HL-60 (cell line): Measurements from ENCODE around the gene GSN.

Experiments used
- DNase-seq, 2 experiments: peaks; one replicate each; pipeline ENCODE4 v3.0.0-alpha.2; 2010 to 2020; ENCODE audit warnings: low read depth in 1 of 2, low spot score in 1 of 2
- H3K27ac ChIP-seq: fragments of 250-450 bp; sonication (Bioruptor Pico); replicated peaks from 2 replicates; pipeline ENCODE4 v1.5.1; 2020; ENCODE audit warnings: mild to moderate bottlenecking, moderate library complexity
- H3K27me3 ChIP-seq: fragments of 250-450 bp; sonication (Bioruptor Pico); 2 replicates; pipeline ENCODE4 v1.5.1; 2021; ENCODE audit warnings: mild to moderate bottlenecking, moderate library complexity; ENCODE audit not compliant: insufficient read depth, poor library complexity, severe bottlenecking
- H3K4me3 ChIP-seq: replicated peaks from 2 replicates; pipeline ENCODE4 v1.5.1; 2011; ENCODE audit warnings: mild to moderate bottlenecking, control low read depth, low read length; ENCODE audit not compliant: insufficient read depth
- GABPA ChIP-seq: IDR thresholded peaks from 2 replicates; pipeline ENCODE4 v1.6.1; 2012; ENCODE audit warnings: low read depth
- POLR2AphosphoS5 ChIP-seq: IDR thresholded peaks from 2 replicates; pipeline ENCODE4 v1.6.1; 2012; ENCODE audit warnings: low read depth
- SPI1 ChIP-seq: IDR thresholded peaks from 2 replicates; pipeline ENCODE4 v1.6.1; 2012; ENCODE audit warnings: low read depth, mild to moderate bottlenecking, borderline replicate concordance
- TF ChIP-seq, protein P1 (sequence below): IDR thresholded peaks from one replicate; pipeline ENCODE4 v1.5.1; 2011; ENCODE audit warnings: low read length, control low read depth, inconsistent platforms; ENCODE audit not compliant: insufficient read depth
- TF ChIP-seq, protein P2 (sequence below): IDR thresholded peaks from 2 replicates; pipeline ENCODE4 v1.6.1; 2012; ENCODE audit warnings: low read depth; ENCODE audit not compliant: insufficient replicate concordance

The GSN gene

DNA sequence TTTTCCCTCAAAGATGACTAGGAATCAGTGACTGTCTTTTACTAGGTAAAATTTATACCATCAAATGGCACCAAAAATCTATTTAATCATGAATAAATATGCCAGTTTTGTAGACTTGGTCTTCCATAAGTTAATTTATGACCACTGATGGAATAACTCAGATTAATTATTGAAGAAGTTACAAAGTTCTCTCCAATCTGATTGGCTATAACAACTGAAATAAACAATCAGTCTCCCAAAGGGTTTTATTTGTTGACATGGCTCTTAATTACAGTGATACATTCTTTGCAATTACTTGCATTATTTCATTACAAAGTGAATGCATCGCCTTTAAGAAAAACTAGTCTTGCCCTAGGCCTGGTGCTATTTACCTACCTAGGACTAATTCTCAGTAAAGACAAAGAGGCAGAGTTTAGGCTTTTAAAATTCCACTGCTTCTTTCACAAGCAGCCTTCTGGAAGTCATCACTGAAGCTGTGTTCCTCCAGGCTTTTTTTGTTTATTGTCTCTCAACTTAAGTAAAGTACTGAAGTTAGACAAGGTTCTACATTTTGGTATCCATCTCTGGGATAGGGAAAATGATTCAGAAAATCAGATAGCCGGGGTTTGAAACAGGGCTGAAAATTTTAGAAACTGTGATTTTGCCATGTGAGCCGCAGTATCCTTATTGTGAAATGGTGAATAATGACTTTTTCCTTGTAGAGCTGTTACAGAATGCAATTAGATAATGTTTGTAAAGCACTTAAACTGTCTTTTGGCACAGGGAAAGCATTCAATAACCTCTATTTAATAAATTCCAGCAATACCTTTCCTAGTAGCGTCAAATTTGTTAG is 99.6 kb downstream of the GSN start:
- Histone ChIP-seq H3K4me3 (no peak overlapping the region), H3K27me3 (no peaks in the 10 kb centered on the region), H3K27ac (peak overlapping the region; percentile 5)
- TF ChIP-seq SPI1 (no peak), GABPA (no peak), POLR2AphosphoS5 (no peak)
- TF ChIP-seq, protein P1, sequence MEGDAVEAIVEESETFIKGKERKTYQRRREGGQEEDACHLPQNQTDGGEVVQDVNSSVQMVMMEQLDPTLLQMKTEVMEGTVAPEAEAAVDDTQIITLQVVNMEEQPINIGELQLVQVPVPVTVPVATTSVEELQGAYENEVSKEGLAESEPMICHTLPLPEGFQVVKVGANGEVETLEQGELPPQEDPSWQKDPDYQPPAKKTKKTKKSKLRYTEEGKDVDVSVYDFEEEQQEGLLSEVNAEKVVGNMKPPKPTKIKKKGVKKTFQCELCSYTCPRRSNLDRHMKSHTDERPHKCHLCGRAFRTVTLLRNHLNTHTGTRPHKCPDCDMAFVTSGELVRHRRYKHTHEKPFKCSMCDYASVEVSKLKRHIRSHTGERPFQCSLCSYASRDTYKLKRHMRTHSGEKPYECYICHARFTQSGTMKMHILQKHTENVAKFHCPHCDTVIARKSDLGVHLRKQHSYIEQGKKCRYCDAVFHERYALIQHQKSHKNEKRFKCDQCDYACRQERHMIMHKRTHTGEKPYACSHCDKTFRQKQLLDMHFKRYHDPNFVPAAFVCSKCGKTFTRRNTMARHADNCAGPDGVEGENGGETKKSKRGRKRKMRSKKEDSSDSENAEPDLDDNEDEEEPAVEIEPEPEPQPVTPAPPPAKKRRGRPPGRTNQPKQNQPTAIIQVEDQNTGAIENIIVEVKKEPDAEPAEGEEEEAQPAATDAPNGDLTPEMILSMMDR = no peak
- TF ChIP-seq, protein P2, sequence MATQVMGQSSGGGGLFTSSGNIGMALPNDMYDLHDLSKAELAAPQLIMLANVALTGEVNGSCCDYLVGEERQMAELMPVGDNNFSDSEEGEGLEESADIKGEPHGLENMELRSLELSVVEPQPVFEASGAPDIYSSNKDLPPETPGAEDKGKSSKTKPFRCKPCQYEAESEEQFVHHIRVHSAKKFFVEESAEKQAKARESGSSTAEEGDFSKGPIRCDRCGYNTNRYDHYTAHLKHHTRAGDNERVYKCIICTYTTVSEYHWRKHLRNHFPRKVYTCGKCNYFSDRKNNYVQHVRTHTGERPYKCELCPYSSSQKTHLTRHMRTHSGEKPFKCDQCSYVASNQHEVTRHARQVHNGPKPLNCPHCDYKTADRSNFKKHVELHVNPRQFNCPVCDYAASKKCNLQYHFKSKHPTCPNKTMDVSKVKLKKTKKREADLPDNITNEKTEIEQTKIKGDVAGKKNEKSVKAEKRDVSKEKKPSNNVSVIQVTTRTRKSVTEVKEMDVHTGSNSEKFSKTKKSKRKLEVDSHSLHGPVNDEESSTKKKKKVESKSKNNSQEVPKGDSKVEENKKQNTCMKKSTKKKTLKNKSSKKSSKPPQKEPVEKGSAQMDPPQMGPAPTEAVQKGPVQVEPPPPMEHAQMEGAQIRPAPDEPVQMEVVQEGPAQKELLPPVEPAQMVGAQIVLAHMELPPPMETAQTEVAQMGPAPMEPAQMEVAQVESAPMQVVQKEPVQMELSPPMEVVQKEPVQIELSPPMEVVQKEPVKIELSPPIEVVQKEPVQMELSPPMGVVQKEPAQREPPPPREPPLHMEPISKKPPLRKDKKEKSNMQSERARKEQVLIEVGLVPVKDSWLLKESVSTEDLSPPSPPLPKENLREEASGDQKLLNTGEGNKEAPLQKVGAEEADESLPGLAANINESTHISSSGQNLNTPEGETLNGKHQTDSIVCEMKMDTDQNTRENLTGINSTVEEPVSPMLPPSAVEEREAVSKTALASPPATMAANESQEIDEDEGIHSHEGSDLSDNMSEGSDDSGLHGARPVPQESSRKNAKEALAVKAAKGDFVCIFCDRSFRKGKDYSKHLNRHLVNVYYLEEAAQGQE = no peak
- no peak for DNase-seq

DNA sequence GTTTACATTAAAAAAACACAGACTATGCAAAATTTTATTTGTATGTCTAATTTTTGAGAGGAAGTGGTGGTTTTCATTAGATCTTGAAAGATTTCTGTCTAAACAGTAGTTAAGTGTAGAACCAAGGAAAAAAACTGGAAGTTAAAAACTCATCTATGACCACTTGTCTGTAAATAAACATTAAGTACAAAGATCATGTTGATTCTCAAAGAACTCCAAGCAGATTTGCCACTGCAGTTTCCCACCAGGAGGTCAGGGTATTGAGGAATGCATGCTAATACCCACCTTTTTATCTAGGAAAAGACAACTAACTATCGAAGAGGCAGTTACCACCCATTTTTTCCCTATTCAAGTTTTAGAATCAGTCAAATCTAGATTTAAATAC is 100.2 kb downstream of the GSN start:
- H3K4me3 ChIP-seq = no peak overlapping the region; the same call in 1 of the 2 replicates
- TF ChIP-seq, protein P2 = no peak
- TF ChIP-seq GABPA (no peak), SPI1 (peak; percentile 59; the same call in 1 of the 2 replicates), POLR2AphosphoS5 (no peak)
- DNase-seq = no peak
- H3K27me3 ChIP-seq = no peaks in the 10 kb centered on the region
- H3K27ac ChIP-seq = peak overlapping the region; percentile 5

DNA sequence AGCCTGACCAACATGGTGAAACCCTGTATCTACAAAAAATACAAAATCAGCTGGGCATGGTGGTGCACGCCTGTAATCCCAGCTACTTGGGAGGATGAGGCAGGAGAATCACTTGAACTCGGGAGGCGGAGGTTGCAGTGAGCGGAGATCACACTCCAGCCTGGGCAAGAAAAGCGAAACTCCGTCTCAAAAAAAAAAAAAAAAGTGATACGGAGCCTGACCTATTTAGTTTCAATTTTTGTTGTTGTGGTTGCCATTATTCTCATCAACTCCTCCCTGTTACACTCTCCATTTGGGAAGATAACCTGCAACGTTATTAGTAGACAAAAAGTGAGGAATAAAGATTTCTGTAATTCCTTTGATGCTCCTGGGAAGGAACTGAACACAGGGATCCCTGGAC is 100.8 kb downstream of the GSN start:
- Histone ChIP-seq H3K4me3 (peak overlapping the region; percentile 72), H3K27ac (peak overlapping the region; percentile 81; the same call in 1 of the 2 replicates), H3K27me3 (no peaks in the 10 kb centered on the region)
- DNase-seq = no peak
- TF ChIP-seq POLR2AphosphoS5 = no peak

DNA sequence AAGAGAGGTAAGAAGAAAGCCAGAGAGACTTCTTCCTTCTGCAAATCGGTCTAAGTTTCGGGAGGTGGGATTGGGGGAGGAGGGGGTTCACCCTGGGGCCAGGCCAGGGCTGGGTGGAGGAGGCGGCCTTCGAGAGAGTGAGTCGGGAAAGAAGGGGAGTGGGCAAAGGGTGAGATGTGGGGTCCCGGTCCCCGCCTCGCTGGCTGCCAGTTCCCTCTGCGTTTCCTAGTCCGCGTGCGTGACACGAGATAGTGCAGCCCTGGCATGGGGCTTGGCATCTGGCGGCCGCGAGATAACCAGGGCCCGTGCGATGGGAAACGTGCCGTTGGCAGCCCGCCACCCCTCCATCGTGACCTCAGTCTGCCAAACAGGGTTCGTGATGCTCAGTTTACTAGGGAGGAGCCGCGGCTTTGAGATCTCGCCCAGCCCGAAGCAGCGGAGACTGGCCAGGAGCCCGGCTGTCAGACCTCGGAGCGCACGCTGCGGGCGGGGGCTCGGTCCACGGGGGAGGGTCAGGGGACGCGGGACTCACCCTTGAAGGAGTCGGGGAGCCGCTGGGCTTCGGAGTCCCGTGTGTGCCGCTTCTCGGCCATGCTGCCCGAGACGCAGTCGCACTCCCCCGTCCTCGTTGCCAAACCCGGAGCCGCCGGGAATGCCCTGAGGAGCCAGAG is 101.8 kb downstream of the GSN start, which contains the start of gene STOM:
Gene STOM, minus strand, starts transcription at position 656 of the 671 bp plus-strand sequence. Its CDS starts 63 bp downstream, at position 593.
- peak within 1 kb of the TSS; percentile 81 for H3K27ac ChIP-seq

More for the DNA sequence above, 101.8 kb downstream of the GSN start, which contains the start of gene STOM:
- Histone ChIP-seq H3K4me3 (peak within 1 kb of the TSS; percentile 72), H3K27me3 (no peaks in the 10 kb centered on the region)
- DNase-seq = peak in 1 of 2 experiments; percentile 66
- TF ChIP-seq, protein P2 = no peak
- TF ChIP-seq, protein P1 = no peak
- peak; percentile 92 for TF ChIP-seq POLR2AphosphoS5
- TF ChIP-seq SPI1 = no peak
- TF ChIP-seq GABPA = no peak
